ENCODE measurements around the gene ZC3H7B. TPM values are rescaled to one million over a fixed set of nuclear protein-coding genes. Genes with fewer than 3 reads are reported as not detected.

ZC3H7B gene
- polyA plus RNA-seq, 4 donors: 14.6 to 53.5 (median 33.4) TPM

DNA sequence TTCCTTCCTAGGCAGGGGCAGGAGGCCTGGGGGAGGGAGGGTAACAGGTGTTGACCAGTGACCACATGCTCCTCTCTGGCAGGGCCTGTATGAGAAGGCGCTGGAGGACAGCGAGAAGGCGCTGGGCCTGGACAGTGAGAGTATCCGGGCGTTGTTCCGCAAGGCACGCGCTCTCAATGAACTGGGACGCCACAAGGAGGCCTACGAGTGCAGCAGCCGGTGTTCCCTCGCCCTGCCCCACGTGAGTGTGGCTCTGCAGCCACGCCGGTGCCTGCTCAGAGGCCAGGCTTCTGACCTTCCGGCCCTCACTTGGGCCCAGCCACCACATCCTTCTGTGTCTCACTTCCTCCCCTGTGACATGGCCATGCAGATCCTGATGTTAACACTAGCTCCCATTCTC, 25.8 kb downstream of the ZC3H7B start:
- Histone ChIP-seq H3K9me3 (ENCODE audit: control insufficient read depth in 2 of 2, insufficient read depth in 1 of 2, low read depth in 1 of 2, low read length in 1 of 2) (no peaks in the 10 kb centered on the region), H3K4me1 (ENCODE audit: control insufficient read depth in 3 of 3, insufficient read depth in 2 of 3, low read depth in 1 of 3, low read length in 2 of 3) (peaks cover 0 to 3% (median 2%) of the 10 kb centered on the region in 3 donors), H3K27me3 (ENCODE audit: control insufficient read depth in 3 of 3, insufficient read depth in 3 of 3, low read length in 3 of 3) (no peaks in the 10 kb centered on the region), H3K36me3 (ENCODE audit: control insufficient read depth in 3 of 3, insufficient read depth in 2 of 3, low read depth in 1 of 3, low read length in 3 of 3) (peaks cover 24 to 93% (median 29%) of the 10 kb centered on the region in 3 donors), H3K27ac (ENCODE audit: low read depth in 1 of 3, low read length in 2 of 3) (no peak overlapping the region), H3K4me3 (ENCODE audit: low read depth in 1 of 3, low read length in 3 of 3) (no peak overlapping the region)
- no peak for DNase-seq
- WGBS, 3 donors: 83 to 95% (median 89%) methylated on average over 16 of the region's 16 CpGs
- FAIRE-seq: no peak

GRCh38 chr22:41330169-41330568, 28.8 kb downstream of the ZC3H7B start:
- WGBS, 3 donors: 94 to 95% (median 94%) methylated on average over 7 of the region's 7 CpGs
- no peaks in the 10 kb centered on the region for H3K27me3 ChIP-seq (ENCODE audit: control insufficient read depth in 3 of 3, insufficient read depth in 3 of 3, low read length in 3 of 3)
- H3K4me1 ChIP-seq (ENCODE audit: control insufficient read depth in 3 of 3, insufficient read depth in 2 of 3, low read depth in 1 of 3, low read length in 2 of 3): no peaks in the 10 kb centered on the region
- H3K9me3 ChIP-seq (ENCODE audit: control insufficient read depth in 2 of 2, insufficient read depth in 1 of 2, low read depth in 1 of 2, low read length in 1 of 2): no peaks in the 10 kb centered on the region
- peaks cover 25 to 93% (median 32%) of the 10 kb centered on the region in 3 donors for H3K36me3 ChIP-seq (ENCODE audit: control insufficient read depth in 3 of 3, insufficient read depth in 2 of 3, low read depth in 1 of 3, low read length in 3 of 3)
- FAIRE-seq (no peak), DNase-seq (no peak)
- no peak overlapping the region for H3K4me3 ChIP-seq (ENCODE audit: low read depth in 1 of 3, low read length in 3 of 3)
- no peak overlapping the region for H3K27ac ChIP-seq (ENCODE audit: low read depth in 1 of 3, low read length in 2 of 3)

DNA sequence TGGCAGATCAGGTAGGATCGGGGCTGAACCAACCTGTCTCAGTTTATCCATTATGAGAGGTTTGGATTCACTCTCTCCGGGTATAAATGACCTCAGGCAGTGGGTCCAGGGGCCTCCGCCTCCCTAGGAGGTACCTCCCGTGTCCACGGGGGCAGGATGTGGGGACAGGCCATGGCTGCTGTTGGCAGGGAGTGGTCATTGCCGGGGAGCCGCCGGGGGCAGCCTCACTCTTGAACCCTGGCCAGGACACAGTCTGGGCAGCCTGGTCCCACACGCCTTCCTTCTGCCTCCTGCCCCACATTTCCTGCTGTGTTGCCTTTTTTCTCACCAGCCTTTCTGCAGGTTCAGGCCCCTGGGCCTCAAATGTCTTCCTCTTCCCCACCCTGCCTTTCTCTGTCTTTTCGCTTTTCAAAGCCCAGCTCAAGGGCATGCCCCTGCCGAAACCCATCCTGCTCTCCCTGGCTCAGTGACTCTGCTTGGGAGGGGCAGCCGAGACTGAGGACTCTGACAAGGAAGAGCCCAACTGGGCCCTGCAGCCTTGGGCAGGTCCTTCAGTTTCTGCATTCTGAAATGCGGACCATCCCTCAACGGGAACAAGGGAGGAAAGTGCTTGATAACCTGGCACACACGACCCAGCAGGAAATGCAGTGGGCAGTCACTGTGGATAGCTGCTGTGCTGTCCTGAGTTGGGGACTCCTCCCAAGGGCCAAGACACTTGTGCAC, 31.1 kb downstream of the ZC3H7B start:
- peaks cover 16 to 89% (median 21%) of the 10 kb centered on the region in 3 donors for H3K36me3 ChIP-seq (ENCODE audit: control insufficient read depth in 3 of 3, insufficient read depth in 2 of 3, low read depth in 1 of 3, low read length in 3 of 3)
- DNase-seq: no peak
- no peak overlapping the region for H3K27ac ChIP-seq (ENCODE audit: low read depth in 1 of 3, low read length in 2 of 3)
- H3K9me3 ChIP-seq (ENCODE audit: control insufficient read depth in 2 of 2, insufficient read depth in 1 of 2, low read depth in 1 of 2, low read length in 1 of 2): no peaks in the 10 kb centered on the region
- no peaks in the 10 kb centered on the region for H3K27me3 ChIP-seq (ENCODE audit: control insufficient read depth in 3 of 3, insufficient read depth in 3 of 3, low read length in 3 of 3)
- 91 to 93% (median 92%) methylated on average over 15 of the region's 15 CpGs for WGBS, 3 donors
- H3K4me1 ChIP-seq (ENCODE audit: control insufficient read depth in 3 of 3, insufficient read depth in 2 of 3, low read depth in 1 of 3, low read length in 2 of 3): no peaks in the 10 kb centered on the region
- FAIRE-seq: no peak
- H3K4me3 ChIP-seq (ENCODE audit: low read depth in 1 of 3, low read length in 3 of 3): no peak overlapping the region

DNA sequence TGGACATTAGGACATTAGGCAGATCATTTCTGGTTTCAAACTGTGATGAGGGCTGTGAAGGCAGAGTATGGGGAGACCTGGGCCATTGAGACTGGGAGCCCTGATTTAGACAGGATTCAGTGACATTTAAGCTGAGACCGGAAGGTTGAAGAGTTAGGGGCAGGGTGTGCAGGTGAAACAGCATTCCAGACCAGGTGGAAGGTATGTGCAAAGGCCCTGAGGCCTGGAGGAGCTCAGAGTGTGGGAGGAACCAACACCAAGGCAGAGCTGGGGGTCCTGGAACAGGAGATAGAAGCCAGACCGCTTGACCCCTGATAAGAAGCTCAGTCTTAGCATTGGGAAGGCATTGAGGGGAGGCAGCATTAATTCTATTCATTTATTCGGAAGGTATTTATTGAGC, 32.5 kb downstream of the ZC3H7B start:
- no peaks in the 10 kb centered on the region for H3K9me3 ChIP-seq (ENCODE audit: control insufficient read depth in 2 of 2, insufficient read depth in 1 of 2, low read depth in 1 of 2, low read length in 1 of 2)
- peaks cover 10 to 87% (median 14%) of the 10 kb centered on the region in 3 donors for H3K36me3 ChIP-seq (ENCODE audit: control insufficient read depth in 3 of 3, insufficient read depth in 2 of 3, low read depth in 1 of 3, low read length in 3 of 3)
- no peaks in the 10 kb centered on the region for H3K27me3 ChIP-seq (ENCODE audit: control insufficient read depth in 3 of 3, insufficient read depth in 3 of 3, low read length in 3 of 3)
- DNase-seq (no peak), FAIRE-seq (no peak)
- no peaks in the 10 kb centered on the region for H3K4me1 ChIP-seq (ENCODE audit: control insufficient read depth in 3 of 3, insufficient read depth in 2 of 3, low read depth in 1 of 3, low read length in 2 of 3)
- H3K4me3 ChIP-seq (ENCODE audit: low read depth in 1 of 3, low read length in 3 of 3): no peak overlapping the region
- H3K27ac ChIP-seq (ENCODE audit: low read depth in 1 of 3, low read length in 2 of 3): no peak overlapping the region
- WGBS, 3 donors: 95 to 100% (median 97%) methylated on average over 3 of the region's 3 CpGs

- Histone ChIP-seq H3K4me3 (ENCODE audit: low read depth in 1 of 3, low read length in 3 of 3) (no peak overlapping the region), H3K27me3 (ENCODE audit: control insufficient read depth in 3 of 3, insufficient read depth in 3 of 3, low read length in 3 of 3) (no peaks in the 10 kb centered on the region), H3K4me1 (ENCODE audit: control insufficient read depth in 3 of 3, insufficient read depth in 2 of 3, low read depth in 1 of 3, low read length in 2 of 3) (no peaks in the 10 kb centered on the region), H3K9me3 (ENCODE audit: control insufficient read depth in 2 of 2, insufficient read depth in 1 of 2, low read depth in 1 of 2, low read length in 1 of 2) (no peaks in the 10 kb centered on the region), H3K27ac (ENCODE audit: low read depth in 1 of 3, low read length in 2 of 3) (no peak overlapping the region), H3K36me3 (ENCODE audit: control insufficient read depth in 3 of 3, insufficient read depth in 2 of 3, low read depth in 1 of 3, low read length in 3 of 3) (peaks cover 10 to 88% (median 17%) of the 10 kb centered on the region in 3 donors)
- 89 to 100% (median 94%) methylated on average over 3 of the region's 3 CpGs for WGBS, 3 donors
- DNase-seq (no peak), FAIRE-seq (no peak)
Measured at GRCh38 chr22:41334215-41334614, 32.9 kb downstream of the ZC3H7B start.

DNA sequence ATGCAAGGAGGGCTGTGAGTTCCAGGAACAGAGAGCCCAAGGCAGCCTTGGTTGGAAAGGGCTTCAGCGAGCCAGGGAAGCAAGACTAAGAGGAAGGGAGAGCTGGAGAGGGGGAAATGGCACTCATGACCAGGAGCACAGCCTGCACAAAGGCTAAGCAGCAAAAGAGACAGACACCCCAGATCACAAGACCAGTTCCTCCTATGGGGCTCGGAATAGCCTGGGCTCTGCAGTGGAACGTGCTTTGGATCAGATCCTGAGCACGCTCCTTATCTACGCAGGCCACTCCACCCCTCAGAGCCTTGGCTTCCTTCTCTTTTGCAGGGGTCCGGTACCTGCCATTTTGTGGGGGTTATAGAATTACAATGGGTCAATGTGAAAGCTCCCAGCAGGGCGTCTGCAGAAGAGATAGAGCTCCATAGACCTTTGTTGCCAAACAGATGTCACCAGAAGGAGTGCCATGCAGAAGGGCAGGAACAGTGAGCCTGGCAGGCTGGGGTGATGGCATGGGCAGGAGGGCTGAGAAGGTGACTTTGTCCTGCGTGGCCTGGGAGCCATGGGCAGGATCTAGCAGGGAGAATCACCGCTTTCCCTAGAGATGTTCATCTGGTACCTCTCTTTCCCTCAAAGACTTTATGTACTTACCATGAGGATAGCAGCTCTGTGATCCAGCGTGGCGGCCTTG, 33.8 kb downstream of the ZC3H7B start:
- no peak for FAIRE-seq

GRCh38 chr22:41338614-41339212, 37.4 kb downstream of the ZC3H7B start:
- DNase-seq: no peak
- H3K36me3 ChIP-seq (ENCODE audit: control insufficient read depth in 3 of 3, insufficient read depth in 2 of 3, low read depth in 1 of 3, low read length in 3 of 3): peaks cover 8 to 87% (median 14%) of the 10 kb centered on the region in 3 donors

More for the DNA sequence above, 33.8 kb downstream of the ZC3H7B start:
- no peaks in the 10 kb centered on the region for H3K4me1 ChIP-seq (ENCODE audit: control insufficient read depth in 3 of 3, insufficient read depth in 2 of 3, low read depth in 1 of 3, low read length in 2 of 3)
- DNase-seq: no peak
- no peaks in the 10 kb centered on the region for H3K27me3 ChIP-seq (ENCODE audit: control insufficient read depth in 3 of 3, insufficient read depth in 3 of 3, low read length in 3 of 3)
- H3K36me3 ChIP-seq (ENCODE audit: control insufficient read depth in 3 of 3, insufficient read depth in 2 of 3, low read depth in 1 of 3, low read length in 3 of 3): peaks cover 14 to 88% (median 16%) of the 10 kb centered on the region in 3 donors
- no peaks in the 10 kb centered on the region for H3K9me3 ChIP-seq (ENCODE audit: control insufficient read depth in 2 of 2, insufficient read depth in 1 of 2, low read depth in 1 of 2, low read length in 1 of 2)
- no peak overlapping the region for H3K27ac ChIP-seq (ENCODE audit: low read depth in 1 of 3, low read length in 2 of 3)
- H3K4me3 ChIP-seq (ENCODE audit: low read depth in 1 of 3, low read length in 3 of 3): no peak overlapping the region
- 95 to 98% (median 97%) methylated on average over 11 of the region's 11 CpGs for WGBS, 3 donors

GRCh38 chr22:41339823-41340222, 38.5 kb downstream of the ZC3H7B start:
- no peak for FAIRE-seq
- Histone ChIP-seq H3K27ac (ENCODE audit: low read depth in 1 of 3, low read length in 2 of 3) (no peak overlapping the region), H3K36me3 (ENCODE audit: control insufficient read depth in 3 of 3, insufficient read depth in 2 of 3, low read depth in 1 of 3, low read length in 3 of 3) (peaks cover 13 to 87% (median 25%) of the 10 kb centered on the region in 3 donors), H3K27me3 (ENCODE audit: control insufficient read depth in 3 of 3, insufficient read depth in 3 of 3, low read length in 3 of 3) (no peaks in the 10 kb centered on the region), H3K4me1 (ENCODE audit: control insufficient read depth in 3 of 3, insufficient read depth in 2 of 3, low read depth in 1 of 3, low read length in 2 of 3) (peaks cover 0 to 15% (median 0%) of the 10 kb centered on the region in 3 donors), H3K4me3 (ENCODE audit: low read depth in 1 of 3, low read length in 3 of 3) (no peak overlapping the region), H3K9me3 (ENCODE audit: control insufficient read depth in 2 of 2, insufficient read depth in 1 of 2, low read depth in 1 of 2, low read length in 1 of 2) (no peaks in the 10 kb centered on the region)
- WGBS, 3 donors: 94 to 96% (median 94%) methylated on average over 18 of the region's 18 CpGs
- DNase-seq: no peak

More at GRCh38 chr22:41338614-41339212, 37.4 kb downstream of the ZC3H7B start:
- Histone ChIP-seq H3K9me3 (ENCODE audit: control insufficient read depth in 2 of 2, insufficient read depth in 1 of 2, low read depth in 1 of 2, low read length in 1 of 2) (no peaks in the 10 kb centered on the region), H3K4me1 (ENCODE audit: control insufficient read depth in 3 of 3, insufficient read depth in 2 of 3, low read depth in 1 of 3, low read length in 2 of 3) (peaks cover 0 to 6% (median 0%) of the 10 kb centered on the region in 3 donors), H3K27ac (ENCODE audit: low read depth in 1 of 3, low read length in 2 of 3) (no peak overlapping the region), H3K4me3 (ENCODE audit: low read depth in 1 of 3, low read length in 3 of 3) (no peak overlapping the region), H3K27me3 (ENCODE audit: control insufficient read depth in 3 of 3, insufficient read depth in 3 of 3, low read length in 3 of 3) (no peaks in the 10 kb centered on the region)
- WGBS, 3 donors: 84 to 94% (median 93%) methylated on average over 12 to 14 of the region's 14 CpGs
- no peak for FAIRE-seq
